NB4 (cell line): Measurements from ENCODE around the gene KNCN.

Experiments
- DNase-seq: peaks from one replicate; pipeline ENCODE4 v3.0.0; 2010; ENCODE audit warnings: low read depth
- H3K4me3 ChIP-seq: one replicate; pipeline ENCODE4 v1.5.1; 2011; ENCODE audit warnings: mild to moderate bottlenecking, low read depth, low read length, moderate library complexity
- CTCF ChIP-seq: IDR thresholded peaks from one replicate; pipeline ENCODE4 v1.5.1; 2012; ENCODE audit warnings: low read depth, low read length
- MAX ChIP-seq: IDR thresholded peaks from 2 replicates; pipeline ENCODE4 v1.6.1; 2011; ENCODE audit warnings: low read depth, low read length
- MYC ChIP-seq: IDR thresholded peaks from 2 replicates; pipeline ENCODE4 v1.6.1; 2011; ENCODE audit warnings: low read depth, low read length
- POLR2A ChIP-seq: IDR thresholded peaks from 2 replicates; pipeline ENCODE4 v1.6.1; 2011; ENCODE audit warnings: mild to moderate bottlenecking; ENCODE audit not compliant: insufficient read length; ENCODE audit errors: extremely low read depth

KNCN gene

DNA sequence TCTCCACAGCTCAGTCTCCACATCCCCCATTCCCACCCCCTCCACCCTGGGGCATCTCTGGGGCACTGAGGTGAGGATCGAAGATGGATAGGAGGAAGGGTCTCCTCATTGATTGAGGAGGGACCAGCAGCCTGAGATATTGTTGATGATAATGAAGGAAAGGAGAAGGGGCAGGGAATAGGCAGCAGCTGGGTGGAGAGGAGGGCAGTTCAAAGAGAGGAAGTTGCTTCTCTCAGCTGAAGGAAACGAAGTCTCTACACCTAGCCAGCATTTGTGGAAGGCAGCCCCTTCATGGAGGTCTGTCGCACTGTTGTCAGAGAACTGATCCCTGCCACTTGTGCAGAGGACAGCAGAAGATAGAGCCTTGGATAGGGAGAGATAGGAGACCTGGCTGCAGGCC is 5.7 kb downstream of the KNCN start:
- TF ChIP-seq MAX (no peak), POLR2A (no peak), MYC (no peak), CTCF (no peak)
- DNase-seq: no peak
- H3K4me3 ChIP-seq: no peak overlapping the region

DNA sequence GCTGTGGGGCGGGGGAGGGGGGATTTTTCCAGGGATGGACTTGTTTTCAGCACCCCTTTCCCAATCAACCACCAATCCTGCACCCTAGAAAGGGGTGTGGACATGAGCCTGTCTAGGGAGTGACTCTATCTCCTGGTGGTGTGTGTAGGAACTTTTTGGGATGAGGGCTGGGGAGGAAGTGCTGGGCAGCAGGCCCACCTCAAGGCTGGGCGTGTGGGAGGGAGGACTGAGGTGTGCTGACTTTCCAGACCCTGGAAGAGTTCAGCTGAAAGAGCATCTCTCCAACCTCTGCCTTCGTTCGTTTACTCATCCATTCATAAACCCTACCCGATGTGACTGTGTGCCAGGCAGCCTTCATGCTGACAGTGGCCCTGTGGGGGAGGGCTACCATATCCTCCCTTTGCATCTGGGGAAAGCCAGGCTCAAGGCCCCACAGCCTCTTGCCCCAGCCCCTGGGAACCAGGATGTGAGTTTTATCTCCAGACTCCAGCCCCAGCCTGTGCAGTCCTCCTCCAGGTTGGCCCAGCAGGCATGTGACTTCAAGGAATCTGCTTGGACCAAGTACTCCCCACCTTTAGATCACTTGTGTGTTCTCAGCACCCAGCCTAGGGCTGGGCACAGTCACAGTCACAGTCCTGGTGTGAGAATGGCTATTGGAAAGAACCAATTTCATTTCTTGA is 6.7 kb downstream of the KNCN start:
- DNase-seq: no peak
- TF ChIP-seq POLR2A (no peak), CTCF (no peak), MYC (no peak), MAX (no peak)
- H3K4me3 ChIP-seq: no peak overlapping the region

- no peak for DNase-seq
- no peak overlapping the region for H3K4me3 ChIP-seq
- TF ChIP-seq CTCF: no peak
- no peak for TF ChIP-seq POLR2A
- no peak for TF ChIP-seq MAX
- TF ChIP-seq MYC: no peak
Observed at GRCh38 chr1:46543761-46544560, 7.5 kb downstream of the KNCN start.

- H3K4me3 ChIP-seq: no peak overlapping the region
- no peak for TF ChIP-seq POLR2A
- TF ChIP-seq MYC: no peak
- no peak for TF ChIP-seq MAX
- no peak for TF ChIP-seq CTCF
- no peak for DNase-seq
Observed at GRCh38 chr1:46543382-46543760, 8.1 kb downstream of the KNCN start.

DNA sequence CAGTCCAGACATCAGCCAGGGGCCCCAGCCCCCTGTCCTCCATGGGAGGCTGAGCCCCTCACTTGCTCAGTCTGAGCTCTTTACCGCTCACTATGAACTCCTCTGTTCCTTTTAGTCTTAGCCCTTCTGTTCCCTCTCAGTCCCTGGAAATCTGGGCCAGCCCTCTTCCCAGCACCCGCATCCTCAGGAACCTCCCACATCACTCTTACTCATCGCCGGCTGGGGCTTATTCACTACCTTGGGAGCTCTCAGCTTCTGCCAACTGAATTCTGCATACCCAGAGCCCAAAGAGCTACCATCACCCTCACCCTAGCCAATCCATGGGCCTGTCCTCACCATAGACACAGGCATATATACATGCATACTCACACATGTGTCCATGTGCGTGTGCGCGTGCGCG is 11.5 kb downstream of the KNCN start:
- no peak for DNase-seq
- H3K4me3 ChIP-seq: no peak overlapping the region
- TF ChIP-seq CTCF: no peak
